OCI-LY7 (cell line): ENCODE measurements around the gene ALG1.

Experiments
- EZH2phosphoT487 ChIP-seq: fragments of 200-600 bp; sonication (generic); IDR thresholded peaks from 2 replicates; pipeline ENCODE4 v1.6.1; 2018; ENCODE audit warnings: low read depth, borderline replicate concordance, mild to moderate bottlenecking, mixed run types, antibody characterized with exemption, low read length, moderate library complexity, mixed read lengths
- TF ChIP-seq, protein P1 (sequence below): fragments of 200-600 bp; sonication (generic); conservative IDR thresholded peaks from 2 replicates; pipeline ENCODE4 v1.5.1; 2014; ENCODE audit warnings: mild to moderate bottlenecking, antibody characterized with exemption, low read length, moderate library complexity, mixed read lengths

GRCh38 chr16:5072334-5073278 is 963 bp downstream of the ALG1 start:
- TF ChIP-seq, protein P1, sequence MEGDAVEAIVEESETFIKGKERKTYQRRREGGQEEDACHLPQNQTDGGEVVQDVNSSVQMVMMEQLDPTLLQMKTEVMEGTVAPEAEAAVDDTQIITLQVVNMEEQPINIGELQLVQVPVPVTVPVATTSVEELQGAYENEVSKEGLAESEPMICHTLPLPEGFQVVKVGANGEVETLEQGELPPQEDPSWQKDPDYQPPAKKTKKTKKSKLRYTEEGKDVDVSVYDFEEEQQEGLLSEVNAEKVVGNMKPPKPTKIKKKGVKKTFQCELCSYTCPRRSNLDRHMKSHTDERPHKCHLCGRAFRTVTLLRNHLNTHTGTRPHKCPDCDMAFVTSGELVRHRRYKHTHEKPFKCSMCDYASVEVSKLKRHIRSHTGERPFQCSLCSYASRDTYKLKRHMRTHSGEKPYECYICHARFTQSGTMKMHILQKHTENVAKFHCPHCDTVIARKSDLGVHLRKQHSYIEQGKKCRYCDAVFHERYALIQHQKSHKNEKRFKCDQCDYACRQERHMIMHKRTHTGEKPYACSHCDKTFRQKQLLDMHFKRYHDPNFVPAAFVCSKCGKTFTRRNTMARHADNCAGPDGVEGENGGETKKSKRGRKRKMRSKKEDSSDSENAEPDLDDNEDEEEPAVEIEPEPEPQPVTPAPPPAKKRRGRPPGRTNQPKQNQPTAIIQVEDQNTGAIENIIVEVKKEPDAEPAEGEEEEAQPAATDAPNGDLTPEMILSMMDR = no peak
- no peak for TF ChIP-seq EZH2phosphoT487
